ENCODE measurements around the gene ZNF408.
A peak's percentile ranks its signal among the peaks of the same experiment; 100 is the strongest.
"Not testable (repeated sequence)": the region's sequence is repeated elsewhere in the genome, so short reads cannot be mapped to it uniquely, and the experiment has no call there.

The ZNF408 gene

GRCh38 chr11:46697723-46698122 lies 3.1 kb upstream of the ZNF408 start:
- DNase-seq (ENCODE audit: low spot score): no peak

- no peak for DNase-seq (ENCODE audit: low spot score)
These were observed 2.2 kb upstream of the ZNF408 start for GRCh38 chr11:46698597-46698996.

GRCh38 chr11:46701078-46701654 lies 335 bp downstream of the ZNF408 start:
- DNase-seq (ENCODE audit: low spot score): no peak

GRCh38 chr11:46705070-46705688 lies 4.3 kb downstream of the ZNF408 start:
- DNase-seq (ENCODE audit: low spot score): no peak

GRCh38 chr11:46706886-46707285 lies 6.1 kb downstream of the ZNF408 start:
- no peak for DNase-seq (ENCODE audit: low spot score)

- not testable (repeated sequence) for DNase-seq (ENCODE audit: low spot score)
These were observed 8.5 kb downstream of the ZNF408 start for GRCh38 chr11:46709351-46709750.

GRCh38 chr11:46710821-46711269 lies 10.0 kb downstream of the ZNF408 start:
- peak; percentile 83 for DNase-seq (ENCODE audit: low spot score)

GRCh38 chr11:46711303-46711702 lies 10.5 kb downstream of the ZNF408 start:
- no peak for DNase-seq (ENCODE audit: low spot score)

- no peak for DNase-seq (ENCODE audit: low spot score)
These were observed 12.2 kb downstream of the ZNF408 start for GRCh38 chr11:46712874-46713576.

- DNase-seq (ENCODE audit: low spot score): not testable (repeated sequence)
These were observed 17.0 kb downstream of the ZNF408 start for GRCh38 chr11:46717825-46718154.

GRCh38 chr11:46718155-46719019 lies 17.6 kb downstream of the ZNF408 start:
- DNase-seq (ENCODE audit: low spot score): no peak

- DNase-seq (ENCODE audit: low spot score): no peak
These were observed 18.3 kb downstream of the ZNF408 start, which contains the start of gene F2 for GRCh38 chr11:46719048-46719542. Gene F2 (plus strand): TSS chr11:46719213. CDS start chr11:46719236, 23 bp downstream.

- no peak for DNase-seq (ENCODE audit: low spot score)
These were observed 18.9 kb downstream of the ZNF408 start for GRCh38 chr11:46719543-46720218.

- no peak for DNase-seq (ENCODE audit: low spot score)
These were observed 20.5 kb downstream of the ZNF408 start for GRCh38 chr11:46721286-46721685.

- no peak for DNase-seq (ENCODE audit: low spot score)
These were observed 21.9 kb downstream of the ZNF408 start for GRCh38 chr11:46722566-46723358.

- no peak for DNase-seq (ENCODE audit: low spot score)
These were observed 22.5 kb downstream of the ZNF408 start for GRCh38 chr11:46723359-46723680.

GRCh38 chr11:46724088-46724487 lies 23.3 kb downstream of the ZNF408 start:
- no peak for DNase-seq (ENCODE audit: low spot score)

- DNase-seq (ENCODE audit: low spot score): no peak
These were observed 24.7 kb downstream of the ZNF408 start for GRCh38 chr11:46725338-46726205.

GRCh38 chr11:46726206-46726862 lies 25.5 kb downstream of the ZNF408 start:
- no peak for DNase-seq (ENCODE audit: low spot score)
